ENCODE measurements around the gene CALHM2.
A peak's percentile ranks its signal among the peaks of the same experiment; 100 is the strongest.

CALHM2 gene

GRCh38 chr10:103416436-103417147, 35.6 kb downstream of the CALHM2 start:
- no peaks in the 10 kb centered on the region for H3K9me3 ChIP-seq (ENCODE audit: control insufficient read depth, low read length)
- H3K4me3 ChIP-seq (ENCODE audit: extremely low read depth, insufficient read depth, low read length, poor library complexity, severe bottlenecking), result no peak overlapping the region
- H3K4me1 ChIP-seq (ENCODE audit: control insufficient read depth, insufficient read depth, low read length, poor library complexity, severe bottlenecking), result no peaks in the 10 kb centered on the region
- H3K27ac ChIP-seq (ENCODE audit: low read depth, low read length, severe bottlenecking), result no peak overlapping the region
- 90 to 95% methylated on average over 5 to 6 of the region's 8 CpGs for WGBS, 2 experiments (ENCODE audit: insufficient coverage in 2 of 2)
- peaks cover 98% of the 10 kb centered on the region for H3K36me3 ChIP-seq (ENCODE audit: control insufficient read depth, insufficient read depth, low read length)

- Histone ChIP-seq H3K36me3 (ENCODE audit: control insufficient read depth, insufficient read depth, low read length) (peaks cover 97% of the 10 kb centered on the region), H3K4me1 (ENCODE audit: control insufficient read depth, insufficient read depth, low read length, poor library complexity, severe bottlenecking) (no peaks in the 10 kb centered on the region), H3K4me3 (ENCODE audit: extremely low read depth, insufficient read depth, low read length, poor library complexity, severe bottlenecking) (no peak overlapping the region), H3K9me3 (ENCODE audit: control insufficient read depth, low read length) (no peaks in the 10 kb centered on the region), H3K27ac (ENCODE audit: low read depth, low read length, severe bottlenecking) (no peak overlapping the region)
- 93 to 97% methylated on average over 5 to 8 of the region's 8 CpGs for WGBS, 2 experiments (ENCODE audit: insufficient coverage in 2 of 2)
These were observed 36.6 kb downstream of the CALHM2 start for GRCh38 chr10:103415581-103415980.

- 100% methylated on average over 1 of the region's 2 CpGs; no CpG with 5 or more reads in 1 of the 2 experiments for WGBS, 2 experiments (ENCODE audit: insufficient coverage in 2 of 2)
- H3K36me3 ChIP-seq (ENCODE audit: control insufficient read depth, insufficient read depth, low read length), result peaks cover 95% of the 10 kb centered on the region
These were observed 38.6 kb downstream of the CALHM2 start for GRCh38 chr10:103413564-103413963.

GRCh38 chr10:103397191-103397825, 54.9 kb downstream of the CALHM2 start:
- H3K27ac ChIP-seq (ENCODE audit: low read depth, low read length, severe bottlenecking), result no peak overlapping the region
- peak overlapping the region; percentile 97 for H3K4me3 ChIP-seq (ENCODE audit: extremely low read depth, insufficient read depth, low read length, poor library complexity, severe bottlenecking)
- H3K4me1 ChIP-seq (ENCODE audit: control insufficient read depth, insufficient read depth, low read length, poor library complexity, severe bottlenecking), result peaks cover 7% of the 10 kb centered on the region
- H3K9me3 ChIP-seq (ENCODE audit: control insufficient read depth, low read length), result no peaks in the 10 kb centered on the region
- WGBS, 2 experiments (ENCODE audit: insufficient coverage in 2 of 2), result 66% methylated on average over 17 to 18 of the region's 19 CpGs
- H3K36me3 ChIP-seq (ENCODE audit: control insufficient read depth, insufficient read depth, low read length), result peaks cover 71% of the 10 kb centered on the region

More at GRCh38 chr10:103413564-103413963, 38.6 kb downstream of the CALHM2 start:
- Histone ChIP-seq H3K4me1 (ENCODE audit: control insufficient read depth, insufficient read depth, low read length, poor library complexity, severe bottlenecking) (no peaks in the 10 kb centered on the region), H3K27ac (ENCODE audit: low read depth, low read length, severe bottlenecking) (no peak overlapping the region), H3K9me3 (ENCODE audit: control insufficient read depth, low read length) (no peaks in the 10 kb centered on the region), H3K4me3 (ENCODE audit: extremely low read depth, insufficient read depth, low read length, poor library complexity, severe bottlenecking) (no peak overlapping the region)

- H3K4me3 ChIP-seq (ENCODE audit: extremely low read depth, insufficient read depth, low read length, poor library complexity, severe bottlenecking), result peak overlapping the region; percentile 97
- no peak overlapping the region for H3K27ac ChIP-seq (ENCODE audit: low read depth, low read length, severe bottlenecking)
- H3K9me3 ChIP-seq (ENCODE audit: control insufficient read depth, low read length), result no peaks in the 10 kb centered on the region
- H3K36me3 ChIP-seq (ENCODE audit: control insufficient read depth, insufficient read depth, low read length), result peaks cover 68% of the 10 kb centered on the region
- H3K4me1 ChIP-seq (ENCODE audit: control insufficient read depth, insufficient read depth, low read length, poor library complexity, severe bottlenecking), result peaks cover 7% of the 10 kb centered on the region
- 0 to 1% methylated on average over 7 to 8 of the region's 8 CpGs for WGBS, 2 experiments (ENCODE audit: insufficient coverage in 2 of 2)
These were observed 55.4 kb downstream of the CALHM2 start for GRCh38 chr10:103396789-103397087.
